IPS-20b (cell line): ENCODE results near the gene TSPEAR.

Source experiments
- H3K27ac ChIP-seq: one replicate; pipeline ENCODE4 v1.5.1; 2013; ENCODE audit warnings: low read length
- H3K27me3 ChIP-seq: 2 replicates; pipeline ENCODE4 v1.6.1; 2013; ENCODE audit warnings: mild to moderate bottlenecking, low read length, inconsistent platforms; ENCODE audit not compliant: insufficient read depth
- H3K36me3 ChIP-seq: 2 replicates; pipeline ENCODE4 v1.6.1; 2013; ENCODE audit warnings: low read depth, mild to moderate bottlenecking, inconsistent platforms, low read length, moderate library complexity; ENCODE audit not compliant: insufficient read depth
- H3K4me1 ChIP-seq: 2 replicates; pipeline ENCODE4 v1.6.1; 2013; ENCODE audit warnings: mild to moderate bottlenecking, control low read depth, inconsistent platforms, low read length, moderate library complexity; ENCODE audit not compliant: insufficient read depth
- H3K4me3 ChIP-seq: 2 replicates; pipeline ENCODE4 v1.5.1; 2013; ENCODE audit warnings: mild to moderate bottlenecking, low read length, inconsistent platforms
- H3K9ac ChIP-seq: 2 replicates; pipeline ENCODE4 v1.6.1; 2013; ENCODE audit warnings: low read depth, mild to moderate bottlenecking, inconsistent platforms, low read length, moderate library complexity
- H3K9me3 ChIP-seq: 2 replicates; pipeline ENCODE4 v1.6.1; 2013; ENCODE audit warnings: mild to moderate bottlenecking, low read depth, low read length, inconsistent platforms; ENCODE audit not compliant: insufficient read depth

The TSPEAR gene

DNA sequence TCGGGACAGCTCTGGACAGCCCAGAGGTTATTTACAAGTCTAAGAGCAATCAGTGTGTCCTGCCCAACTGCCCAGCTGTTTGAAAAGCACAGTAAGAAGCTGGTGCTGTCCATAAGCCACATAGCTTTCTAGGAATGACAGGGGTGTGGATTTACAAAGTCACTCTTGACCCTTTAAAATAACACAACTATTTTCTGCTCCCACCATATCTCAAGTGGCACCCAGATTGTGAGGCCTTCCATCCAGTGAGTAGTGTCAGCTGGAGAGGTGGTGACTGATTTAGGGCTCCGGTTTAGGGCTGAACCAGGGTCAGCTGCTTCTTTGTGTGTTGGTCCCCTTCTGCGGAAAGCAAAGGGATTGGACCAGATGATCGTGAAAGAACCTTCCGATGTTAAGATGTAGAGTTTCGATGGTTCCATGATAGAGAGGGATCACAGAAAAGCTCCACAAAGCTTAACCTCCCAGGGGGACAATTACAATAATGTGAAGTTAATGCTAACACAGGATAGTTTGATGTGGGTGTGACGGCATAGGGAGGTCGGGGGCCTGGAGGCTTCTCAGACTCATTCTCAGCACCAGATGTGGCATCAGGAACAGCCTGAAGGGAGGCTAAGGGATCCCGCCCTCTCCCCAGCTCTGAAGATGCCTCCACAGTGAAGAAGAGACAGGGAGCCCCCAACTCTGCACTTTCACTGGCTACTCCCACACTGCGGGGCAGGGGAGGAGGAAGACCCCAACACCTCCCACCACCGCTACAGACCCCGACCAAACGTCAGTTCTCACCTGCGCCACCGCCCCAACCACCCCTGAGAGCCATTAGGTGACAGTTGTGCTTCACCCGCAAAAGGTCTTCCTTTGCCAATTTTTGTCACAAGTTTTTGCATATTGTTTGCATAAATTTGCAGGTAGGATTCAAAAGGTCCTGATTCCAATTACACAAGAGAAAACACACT lies 215.5 kb downstream of the TSPEAR start:
- peaks cover 11% of the 10 kb centered on the region; the same call in 1 of the 2 replicates for H3K4me1 ChIP-seq
- H3K36me3 ChIP-seq = no peaks in the 10 kb centered on the region
- H3K27ac ChIP-seq = no peak overlapping the region

DNA sequence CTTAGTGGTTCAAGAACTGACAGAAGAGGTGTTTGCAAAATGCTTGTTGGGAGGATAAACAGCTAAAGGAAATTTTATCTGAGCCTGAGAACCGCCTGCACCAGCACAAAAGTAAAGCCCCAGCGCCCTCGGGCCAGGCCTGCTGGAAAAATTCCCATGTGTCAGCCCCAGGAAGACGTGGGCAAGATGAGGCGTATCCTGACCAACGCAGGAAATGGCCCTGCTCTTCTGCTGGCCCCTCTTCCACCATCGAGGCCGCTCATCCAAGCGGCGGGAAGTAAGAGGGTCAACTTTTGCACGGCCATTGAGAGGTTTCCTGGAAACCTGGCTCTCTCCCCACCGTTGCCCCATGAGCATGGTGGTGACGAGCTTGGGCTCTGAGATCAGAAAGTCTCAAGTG lies 216.4 kb downstream of the TSPEAR start:
- peaks cover 27% of the 10 kb centered on the region for H3K9me3 ChIP-seq
- no peak overlapping the region for H3K9ac ChIP-seq
- H3K27ac ChIP-seq = no peak overlapping the region
- H3K27me3 ChIP-seq = no peaks in the 10 kb centered on the region
- no peaks in the 10 kb centered on the region for H3K36me3 ChIP-seq
- H3K4me1 ChIP-seq = peaks cover 11% of the 10 kb centered on the region; the same call in 1 of the 2 replicates
- no peak overlapping the region for H3K4me3 ChIP-seq

More for the DNA sequence above, 215.5 kb downstream of the TSPEAR start:
- no peaks in the 10 kb centered on the region for H3K27me3 ChIP-seq
- H3K9ac ChIP-seq = no peak overlapping the region
- H3K4me3 ChIP-seq = no peak overlapping the region
- peaks cover 27% of the 10 kb centered on the region for H3K9me3 ChIP-seq

DNA sequence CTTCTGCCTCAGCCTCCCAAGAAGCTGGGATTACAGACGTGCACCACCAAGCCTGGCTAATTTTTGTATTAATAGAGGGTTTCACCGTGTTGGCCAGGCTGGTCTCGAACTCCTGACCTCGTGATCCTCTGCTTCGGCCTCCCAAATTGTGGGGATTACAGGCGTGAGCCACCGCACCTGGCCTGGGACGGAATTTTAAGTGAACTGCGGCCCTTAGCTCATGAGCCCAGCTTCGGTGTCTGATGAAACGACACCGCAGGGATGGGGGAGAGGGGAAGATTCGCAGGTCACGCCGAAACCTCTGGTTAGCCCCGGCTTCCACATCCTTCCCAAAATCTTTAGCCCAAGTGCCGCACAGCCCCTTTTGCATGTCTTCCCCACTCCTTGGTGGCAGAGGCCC lies 217.0 kb downstream of the TSPEAR start:
- H3K27ac ChIP-seq = no peak overlapping the region
- no peaks in the 10 kb centered on the region for H3K27me3 ChIP-seq
- no peaks in the 10 kb centered on the region for H3K36me3 ChIP-seq
- peaks cover 27% of the 10 kb centered on the region for H3K9me3 ChIP-seq
- peaks cover 11% of the 10 kb centered on the region; the same call in 1 of the 2 replicates for H3K4me1 ChIP-seq
- no peak overlapping the region for H3K9ac ChIP-seq
- H3K4me3 ChIP-seq = no peak overlapping the region

DNA sequence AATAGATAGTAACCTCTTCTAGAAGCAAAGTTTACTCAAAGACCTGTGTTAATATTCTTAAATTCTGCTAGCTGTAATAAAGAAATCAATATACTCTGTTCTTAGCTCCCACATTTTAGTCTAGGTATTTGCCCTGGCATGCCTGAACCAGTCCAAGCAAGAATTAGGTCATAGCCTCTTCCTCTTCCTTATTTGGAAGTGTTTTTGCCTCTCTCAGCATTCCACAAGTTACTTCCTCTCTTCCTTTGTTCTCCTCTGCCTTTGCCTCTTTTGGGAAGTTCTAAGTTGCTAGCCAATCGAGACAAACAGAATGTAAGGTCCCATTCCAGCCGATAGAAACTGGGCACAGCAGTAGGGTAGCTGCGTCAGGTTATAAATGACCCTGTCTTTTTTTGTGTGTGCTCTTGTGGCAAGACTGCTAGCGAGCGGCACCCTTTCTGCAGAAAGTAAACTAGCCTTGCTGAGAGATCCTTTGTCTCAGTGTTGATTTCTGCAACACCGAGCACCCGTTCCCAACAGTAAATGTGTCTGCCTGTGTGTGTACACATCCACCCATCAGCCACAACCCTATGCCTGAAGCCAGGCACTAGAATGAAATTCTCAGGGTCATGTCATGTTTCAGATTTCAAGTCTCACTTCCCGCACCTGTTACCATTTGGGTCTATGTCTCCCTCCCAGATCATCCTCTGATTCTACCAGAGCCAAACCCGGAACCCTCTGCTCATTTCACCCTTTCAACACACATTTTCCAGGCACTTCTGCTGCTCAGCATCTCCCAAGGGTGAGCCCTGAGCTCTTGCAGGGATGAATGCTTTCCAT lies 218.6 kb downstream of the TSPEAR start:
- no peak overlapping the region for H3K27ac ChIP-seq
- peaks cover 11% of the 10 kb centered on the region; the same call in 1 of the 2 replicates for H3K4me1 ChIP-seq
- no peaks in the 10 kb centered on the region for H3K27me3 ChIP-seq
- H3K36me3 ChIP-seq = no peaks in the 10 kb centered on the region
- no peak overlapping the region for H3K9ac ChIP-seq
- H3K4me3 ChIP-seq = no peak overlapping the region
- peaks cover 27% of the 10 kb centered on the region for H3K9me3 ChIP-seq

DNA sequence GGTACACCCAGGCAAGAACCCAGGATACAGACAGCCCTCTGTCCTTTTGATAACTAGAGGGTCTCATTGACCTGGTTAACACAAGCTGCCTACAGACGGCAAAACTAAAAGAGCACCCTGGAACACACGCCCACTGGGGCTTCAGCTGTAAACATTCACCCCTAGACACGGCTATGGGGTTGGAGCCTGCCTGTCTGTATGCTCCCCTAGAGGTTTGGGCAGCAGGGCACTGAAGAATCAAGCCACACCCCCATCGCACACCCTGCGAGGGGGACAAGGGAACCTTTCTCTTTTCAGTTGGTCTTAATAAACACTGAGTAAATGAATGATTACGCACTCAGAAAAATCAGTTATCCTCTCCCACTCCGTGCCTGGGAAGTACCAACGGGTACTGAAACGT lies 220.6 kb downstream of the TSPEAR start:
- H3K27ac ChIP-seq = no peak overlapping the region
- no peaks in the 10 kb centered on the region for H3K4me1 ChIP-seq
- no peaks in the 10 kb centered on the region for H3K36me3 ChIP-seq
- H3K9ac ChIP-seq = no peak overlapping the region
- H3K9me3 ChIP-seq = peaks cover 27% of the 10 kb centered on the region
- H3K27me3 ChIP-seq = no peaks in the 10 kb centered on the region
- no peak overlapping the region for H3K4me3 ChIP-seq

DNA sequence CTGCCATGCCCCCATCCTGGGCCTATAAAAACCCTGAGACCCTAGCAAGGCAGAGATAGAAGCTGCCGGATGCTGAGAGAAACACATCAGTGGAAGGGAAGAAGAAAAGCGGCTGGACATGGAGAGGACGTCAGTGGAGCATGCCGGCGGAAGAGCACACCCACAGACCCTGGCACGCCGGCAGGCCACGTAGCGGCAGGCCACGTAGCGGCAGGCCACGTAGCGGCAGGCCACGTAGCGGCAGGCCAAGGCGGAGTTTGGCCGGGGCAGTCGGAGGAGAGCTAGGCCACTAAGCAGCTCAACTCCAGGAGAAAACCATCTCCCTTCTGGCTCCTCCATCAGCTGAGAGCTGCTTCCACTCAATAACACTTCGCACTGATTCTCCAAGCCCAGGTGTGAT lies 221.0 kb downstream of the TSPEAR start:
- Histone ChIP-seq H3K9me3 (peaks cover 27% of the 10 kb centered on the region), H3K27me3 (no peaks in the 10 kb centered on the region), H3K9ac (no peak overlapping the region), H3K36me3 (no peaks in the 10 kb centered on the region), H3K27ac (no peak overlapping the region), H3K4me3 (no peak overlapping the region), H3K4me1 (no peaks in the 10 kb centered on the region)

DNA sequence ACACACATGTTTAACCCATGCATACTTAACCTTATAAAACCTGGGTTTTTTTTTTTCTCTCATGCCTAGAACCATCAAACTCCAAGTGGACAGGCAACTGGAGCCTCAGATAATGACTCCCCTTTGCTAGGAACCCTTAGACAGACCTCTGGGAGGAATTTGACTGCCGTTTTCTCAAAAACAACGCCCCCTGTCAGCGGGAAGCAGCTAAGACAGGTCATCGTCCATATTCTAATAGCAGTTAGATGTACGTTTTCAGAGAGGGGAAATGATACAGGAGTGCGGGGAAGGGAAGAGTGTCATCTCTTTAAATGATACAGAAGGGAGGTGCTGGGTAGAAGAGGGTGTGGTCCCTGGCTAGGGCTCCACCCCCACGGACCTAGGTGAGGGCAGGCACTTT lies 221.4 kb downstream of the TSPEAR start:
- no peaks in the 10 kb centered on the region for H3K36me3 ChIP-seq
- H3K4me1 ChIP-seq = no peaks in the 10 kb centered on the region
- peaks cover 27% of the 10 kb centered on the region for H3K9me3 ChIP-seq
- H3K9ac ChIP-seq = no peak overlapping the region
- H3K27ac ChIP-seq = no peak overlapping the region
- no peaks in the 10 kb centered on the region for H3K27me3 ChIP-seq
- no peak overlapping the region for H3K4me3 ChIP-seq

DNA sequence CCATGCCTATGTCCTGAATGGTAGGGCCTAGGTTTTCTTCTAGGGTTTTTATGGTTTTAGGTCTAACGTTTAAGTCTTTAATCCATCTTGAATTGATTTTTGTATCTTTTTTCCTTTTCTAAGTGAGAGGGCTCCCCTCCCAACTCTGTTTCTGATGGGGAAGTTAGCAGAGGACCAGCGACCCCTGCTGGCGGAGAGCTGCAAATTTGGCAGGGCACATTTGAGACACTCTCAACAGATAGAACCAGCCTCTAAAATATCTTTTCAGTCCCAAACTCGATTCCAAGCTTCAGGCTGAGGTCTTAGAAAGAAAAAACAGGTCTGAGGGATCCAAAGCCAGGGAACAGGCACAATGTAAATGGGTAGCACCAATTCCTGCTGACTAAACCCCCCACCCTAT lies 223.5 kb downstream of the TSPEAR start:
- H3K27ac ChIP-seq = no peak overlapping the region
- peaks cover 14% of the 10 kb centered on the region for H3K9me3 ChIP-seq
- H3K36me3 ChIP-seq = no peaks in the 10 kb centered on the region
- no peak overlapping the region for H3K9ac ChIP-seq
- no peak overlapping the region for H3K4me3 ChIP-seq
- no peaks in the 10 kb centered on the region for H3K27me3 ChIP-seq
- H3K4me1 ChIP-seq = no peaks in the 10 kb centered on the region; the same call in 1 of the 2 replicates

DNA sequence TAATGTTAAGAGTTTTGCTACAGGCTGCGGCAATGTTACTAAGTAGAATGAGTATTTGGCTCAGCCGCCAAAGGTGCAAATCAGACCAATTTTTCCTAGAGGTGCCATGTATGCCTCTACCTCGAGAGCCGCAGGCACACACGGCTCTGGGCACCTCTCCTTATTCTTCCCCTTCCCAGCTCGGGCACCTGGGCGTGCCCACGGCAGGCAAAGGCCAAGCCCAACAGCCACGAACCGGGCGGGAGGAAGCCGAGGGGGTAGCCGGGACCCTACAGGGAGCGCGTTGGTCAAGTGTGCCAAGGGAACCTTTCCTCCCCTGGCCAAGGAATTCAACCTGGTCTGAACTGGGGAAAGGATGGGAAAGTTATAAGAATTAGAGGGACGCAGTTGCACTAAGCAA lies 225.1 kb downstream of the TSPEAR start:
- Histone ChIP-seq H3K36me3 (no peaks in the 10 kb centered on the region), H3K27ac (no peak overlapping the region), H3K4me3 (peak overlapping the region; percentile 60; the same call in 1 of the 2 replicates), H3K4me1 (no peaks in the 10 kb centered on the region; the same call in 1 of the 2 replicates), H3K9ac (peak overlapping the region; percentile 24; the same call in 1 of the 2 replicates), H3K27me3 (no peaks in the 10 kb centered on the region), H3K9me3 (no peaks in the 10 kb centered on the region; the same call in 1 of the 2 replicates)

DNA sequence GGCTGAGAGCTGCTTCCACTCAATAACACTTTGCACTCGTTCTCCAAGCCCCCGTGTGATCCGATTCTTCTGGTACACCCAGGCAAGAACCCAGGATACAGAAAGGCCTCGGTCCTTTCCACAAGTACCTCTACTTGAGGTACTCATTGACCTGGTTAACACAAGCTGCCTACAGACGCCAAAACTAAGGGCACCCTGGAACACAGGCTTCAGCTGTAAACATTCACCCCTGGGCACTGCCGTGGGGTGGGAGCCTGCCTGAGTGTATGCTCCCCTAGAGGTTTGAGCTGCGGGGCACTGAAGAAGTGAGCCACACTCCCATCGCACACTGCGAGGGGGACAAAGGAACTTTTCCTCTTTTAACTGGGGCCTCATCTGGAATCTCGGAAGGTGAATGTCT lies 225.6 kb downstream of the TSPEAR start:
- Histone ChIP-seq H3K9me3 (no peaks in the 10 kb centered on the region; the same call in 1 of the 2 replicates), H3K4me3 (peak overlapping the region; percentile 60; the same call in 1 of the 2 replicates), H3K4me1 (no peaks in the 10 kb centered on the region; the same call in 1 of the 2 replicates), H3K27ac (no peak overlapping the region), H3K27me3 (no peaks in the 10 kb centered on the region), H3K9ac (peak overlapping the region; percentile 24; the same call in 1 of the 2 replicates), H3K36me3 (no peaks in the 10 kb centered on the region)

DNA sequence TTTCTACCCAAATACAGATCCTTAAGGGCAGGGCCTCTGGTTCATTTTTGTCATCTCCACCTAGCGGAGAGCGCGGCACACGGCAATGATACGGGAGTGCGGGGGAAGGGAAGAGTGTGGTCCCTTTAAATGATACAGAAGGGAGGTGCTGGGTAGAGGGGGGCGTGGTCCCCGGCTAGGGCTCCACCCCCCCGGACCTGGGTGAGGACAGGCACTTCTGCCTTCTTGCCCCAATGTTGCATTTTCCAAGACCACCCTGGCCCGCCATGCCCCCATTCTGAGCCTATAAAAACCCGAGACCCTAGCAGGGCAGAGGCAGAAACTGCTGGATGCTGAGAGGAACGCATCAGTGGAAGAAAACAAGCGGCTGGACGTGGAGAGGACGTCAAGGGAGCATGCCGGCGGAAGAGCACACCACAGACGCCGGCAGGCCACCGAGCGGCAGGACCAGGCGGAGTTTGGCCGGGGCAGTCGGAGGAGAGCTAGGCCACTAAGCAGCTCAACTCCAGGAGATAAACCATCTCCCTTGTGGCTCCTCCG lies 226.0 kb downstream of the TSPEAR start:
- Histone ChIP-seq H3K36me3 (no peaks in the 10 kb centered on the region), H3K4me1 (no peaks in the 10 kb centered on the region; the same call in 1 of the 2 replicates), H3K27me3 (no peaks in the 10 kb centered on the region), H3K27ac (no peak overlapping the region), H3K9me3 (no peaks in the 10 kb centered on the region; the same call in 1 of the 2 replicates), H3K4me3 (peak overlapping the region; percentile 60; the same call in 1 of the 2 replicates), H3K9ac (peak overlapping the region; percentile 24; the same call in 1 of the 2 replicates)
